ENCODE data around the gene DNAH3. TPM values are rescaled to one million over a fixed set of nuclear protein-coding genes. Genes with fewer than 3 reads are reported as not detected.
"Not testable (repeated sequence)": the region's sequence is repeated elsewhere in the genome, so short reads cannot be mapped to it uniquely, and the experiment has no call there.

DNAH3 gene
- total RNA-seq, 2 donors from 2014 or later: 0.02 TPM; not detected in 1

GRCh38 chr16:21075252-21075651 lies 75.4 kb downstream of the DNAH3 start:
- no peak for DNase-seq
- Mint-ChIP-seq H3K4me3 (no peak overlapping the region), H3K36me3 (ENCODE audit: insufficient read depth in 2 of 2) (no peaks in the 10 kb centered on the region), H3K27me3 (ENCODE audit: low read depth) (no peaks in the 10 kb centered on the region), H3K4me1 (ENCODE audit: low read depth) (no peaks in the 10 kb centered on the region), H3K27ac (no peak overlapping the region), H3K9me3 (no peaks in the 10 kb centered on the region)
- no peak for ATAC-seq (replicated peaks in 1 of 2)

- Mint-ChIP-seq H3K4me3 (no peak overlapping the region), H3K9me3 (no peaks in the 10 kb centered on the region), H3K36me3 (ENCODE audit: insufficient read depth in 2 of 2) (no peaks in the 10 kb centered on the region), H3K27ac (no peak overlapping the region), H3K27me3 (ENCODE audit: low read depth) (no peaks in the 10 kb centered on the region), H3K4me1 (ENCODE audit: low read depth) (no peaks in the 10 kb centered on the region)
- DNase-seq (no peak), ATAC-seq (replicated peaks in 1 of 2) (no peak)
Observed at GRCh38 chr16:21072976-21073375, 77.7 kb downstream of the DNAH3 start.

- no peak for ATAC-seq (replicated peaks in 1 of 2)
- Mint-ChIP-seq H3K4me1 (ENCODE audit: low read depth) (no peaks in the 10 kb centered on the region), H3K27me3 (ENCODE audit: low read depth) (no peaks in the 10 kb centered on the region), H3K9me3 (no peaks in the 10 kb centered on the region), H3K36me3 (ENCODE audit: insufficient read depth in 2 of 2) (no peaks in the 10 kb centered on the region), H3K4me3 (no peak overlapping the region), H3K27ac (no peak overlapping the region)
- DNase-seq: no peak
Observed at GRCh38 chr16:21071741-21072140, 78.9 kb downstream of the DNAH3 start.

GRCh38 chr16:21070564-21070963 lies 80.1 kb downstream of the DNAH3 start:
- H3K27me3 Mint-ChIP-seq (ENCODE audit: low read depth): no peaks in the 10 kb centered on the region
- ATAC-seq (replicated peaks in 1 of 2) (no peak), DNase-seq (no peak)
- no peaks in the 10 kb centered on the region for H3K9me3 Mint-ChIP-seq
- no peaks in the 10 kb centered on the region for H3K4me1 Mint-ChIP-seq (ENCODE audit: low read depth)
- no peaks in the 10 kb centered on the region for H3K36me3 Mint-ChIP-seq (ENCODE audit: insufficient read depth in 2 of 2)
- no peak overlapping the region for H3K4me3 Mint-ChIP-seq
- no peak overlapping the region for H3K27ac Mint-ChIP-seq

GRCh38 chr16:21069986-21070385 lies 80.7 kb downstream of the DNAH3 start:
- no peaks in the 10 kb centered on the region for H3K36me3 Mint-ChIP-seq (ENCODE audit: insufficient read depth in 2 of 2)
- no peak overlapping the region for H3K4me3 Mint-ChIP-seq
- DNase-seq: no peak
- H3K27ac Mint-ChIP-seq: no peak overlapping the region
- ATAC-seq (replicated peaks in 1 of 2): no peak
- no peaks in the 10 kb centered on the region for H3K27me3 Mint-ChIP-seq (ENCODE audit: low read depth)
- H3K9me3 Mint-ChIP-seq: no peaks in the 10 kb centered on the region
- H3K4me1 Mint-ChIP-seq (ENCODE audit: low read depth): no peaks in the 10 kb centered on the region

GRCh38 chr16:21064203-21064602 lies 86.4 kb downstream of the DNAH3 start:
- no peaks in the 10 kb centered on the region for H3K9me3 Mint-ChIP-seq
- ATAC-seq (replicated peaks in 1 of 2) (no peak), DNase-seq (no peak)
- no peaks in the 10 kb centered on the region for H3K4me1 Mint-ChIP-seq (ENCODE audit: low read depth)
- H3K4me3 Mint-ChIP-seq: no peak overlapping the region
- H3K27ac Mint-ChIP-seq: no peak overlapping the region
- H3K36me3 Mint-ChIP-seq (ENCODE audit: insufficient read depth in 2 of 2): no peaks in the 10 kb centered on the region
- no peaks in the 10 kb centered on the region for H3K27me3 Mint-ChIP-seq (ENCODE audit: low read depth)

GRCh38 chr16:21063314-21063713 lies 87.3 kb downstream of the DNAH3 start:
- not testable (repeated sequence) for DNase-seq; H3K27ac Mint-ChIP-seq; H3K9me3 Mint-ChIP-seq; H3K4me1 Mint-ChIP-seq (ENCODE audit: low read depth); ATAC-seq (replicated peaks in 1 of 2); H3K36me3 Mint-ChIP-seq (ENCODE audit: insufficient read depth in 2 of 2); H3K27me3 Mint-ChIP-seq (ENCODE audit: low read depth); H3K4me3 Mint-ChIP-seq

GRCh38 chr16:21060027-21060510 lies 90.6 kb downstream of the DNAH3 start:
- DNase-seq: no peak
- Mint-ChIP-seq H3K27me3 (ENCODE audit: low read depth) (peaks cover 13% of the 10 kb centered on the region), H3K36me3 (ENCODE audit: insufficient read depth in 2 of 2) (no peaks in the 10 kb centered on the region), H3K4me1 (ENCODE audit: low read depth) (no peaks in the 10 kb centered on the region), H3K4me3 (no peak overlapping the region), H3K9me3 (no peaks in the 10 kb centered on the region), H3K27ac (no peak overlapping the region)
- no peak for ATAC-seq (replicated peaks in 1 of 2)

- no peaks in the 10 kb centered on the region for H3K36me3 Mint-ChIP-seq (ENCODE audit: insufficient read depth in 2 of 2)
- peaks cover 28% of the 10 kb centered on the region for H3K27me3 Mint-ChIP-seq (ENCODE audit: low read depth)
- DNase-seq (no peak), ATAC-seq (replicated peaks in 1 of 2) (no peak)
- no peaks in the 10 kb centered on the region for H3K4me1 Mint-ChIP-seq (ENCODE audit: low read depth)
- H3K9me3 Mint-ChIP-seq: no peaks in the 10 kb centered on the region
- H3K4me3 Mint-ChIP-seq: no peak overlapping the region
- no peak overlapping the region for H3K27ac Mint-ChIP-seq
Observed at GRCh38 chr16:21057875-21058274, 92.8 kb downstream of the DNAH3 start.

GRCh38 chr16:21056396-21056795 lies 94.2 kb downstream of the DNAH3 start:
- no peak for DNase-seq
- no peaks in the 10 kb centered on the region for H3K36me3 Mint-ChIP-seq (ENCODE audit: insufficient read depth in 2 of 2)
- peaks cover 28% of the 10 kb centered on the region for H3K27me3 Mint-ChIP-seq (ENCODE audit: low read depth)
- ATAC-seq (replicated peaks in 1 of 2): no peak
- no peaks in the 10 kb centered on the region for H3K4me1 Mint-ChIP-seq (ENCODE audit: low read depth)
- H3K27ac Mint-ChIP-seq: no peak overlapping the region
- no peak overlapping the region for H3K4me3 Mint-ChIP-seq
- H3K9me3 Mint-ChIP-seq: no peaks in the 10 kb centered on the region

- not testable (repeated sequence) for DNase-seq; H3K4me3 Mint-ChIP-seq; H3K9me3 Mint-ChIP-seq; H3K4me1 Mint-ChIP-seq (ENCODE audit: low read depth); H3K27ac Mint-ChIP-seq; H3K36me3 Mint-ChIP-seq (ENCODE audit: insufficient read depth in 2 of 2); ATAC-seq (replicated peaks in 1 of 2)
- H3K27me3 Mint-ChIP-seq (ENCODE audit: low read depth): peaks cover 28% of the 10 kb centered on the region
Observed at GRCh38 chr16:21055738-21056137, 94.9 kb downstream of the DNAH3 start.

GRCh38 chr16:21053590-21053989 lies 97.1 kb downstream of the DNAH3 start:
- Mint-ChIP-seq H3K36me3 (ENCODE audit: insufficient read depth in 2 of 2) (no peaks in the 10 kb centered on the region), H3K27ac (no peak overlapping the region)

GRCh38 chr16:21048091-21048912 lies 102.3 kb downstream of the DNAH3 start:
- not testable (repeated sequence) for ATAC-seq (replicated peaks in 1 of 2); H3K9me3 Mint-ChIP-seq; H3K4me1 Mint-ChIP-seq (ENCODE audit: low read depth); H3K27me3 Mint-ChIP-seq (ENCODE audit: low read depth); H3K27ac Mint-ChIP-seq; H3K4me3 Mint-ChIP-seq; H3K36me3 Mint-ChIP-seq (ENCODE audit: insufficient read depth in 2 of 2); DNase-seq

More at GRCh38 chr16:21053590-21053989, 97.1 kb downstream of the DNAH3 start:
- no peaks in the 10 kb centered on the region for H3K9me3 Mint-ChIP-seq
- no peaks in the 10 kb centered on the region for H3K4me1 Mint-ChIP-seq (ENCODE audit: low read depth)
- ATAC-seq (replicated peaks in 1 of 2): no peak
- no peak overlapping the region for H3K4me3 Mint-ChIP-seq
- no peak for DNase-seq
- H3K27me3 Mint-ChIP-seq (ENCODE audit: low read depth): peaks cover 28% of the 10 kb centered on the region

- H3K36me3 Mint-ChIP-seq (ENCODE audit: insufficient read depth in 2 of 2): no peaks in the 10 kb centered on the region
- DNase-seq (no peak), ATAC-seq (replicated peaks in 1 of 2) (no peak)
- H3K4me1 Mint-ChIP-seq (ENCODE audit: low read depth): no peaks in the 10 kb centered on the region
- H3K4me3 Mint-ChIP-seq: no peak overlapping the region
- H3K27me3 Mint-ChIP-seq (ENCODE audit: low read depth): peaks cover 7% of the 10 kb centered on the region
- H3K9me3 Mint-ChIP-seq: no peaks in the 10 kb centered on the region
- H3K27ac Mint-ChIP-seq: no peak overlapping the region
Observed at GRCh38 chr16:21038197-21038596, 112.4 kb downstream of the DNAH3 start.
